Activated T-helper 2 cell treated with anti-CD3 and anti-CD28 coated beads, Interferon-gamma antibody, Interleukin-2, Interleukin-4, amounts not matched to agents 10 μg/mL and 5 μg/mL and 100 μg/mL, durations not matched to agents 14 hours and 24 hours and 36 hours (primary cell): Measurements from ENCODE around the gene MGMT. TPM values are rescaled to one million over a fixed set of nuclear protein-coding genes. Genes with fewer than 3 reads are reported as not detected.

Experiments used
- DNase-seq: peaks from one replicate; pipeline ENCODE4 v3.0.0; 2021; ENCODE audit warnings: low spot score
- H3K27ac Mint-ChIP-seq: one replicate; pipeline ENCODE4 v1.8.0; 2021; ENCODE audit warnings: mixed read lengths
- H3K27me3 Mint-ChIP-seq: one replicate; pipeline ENCODE4 v1.8.0; 2021; ENCODE audit warnings: low read depth, mixed read lengths
- H3K36me3 Mint-ChIP-seq: one replicate; pipeline ENCODE4 v1.8.0; 2021; ENCODE audit warnings: low read depth, mixed read lengths
- H3K4me1 Mint-ChIP-seq: one replicate; pipeline ENCODE4 v1.8.0; 2021; ENCODE audit warnings: low read depth, mixed read lengths
- H3K4me3 Mint-ChIP-seq: one replicate; pipeline ENCODE4 v1.8.0; 2021; ENCODE audit warnings: low read depth, mild to moderate bottlenecking, moderate library complexity, mixed read lengths
- H3K9me3 Mint-ChIP-seq: one replicate; pipeline ENCODE4 v1.8.0; 2021; ENCODE audit warnings: mixed read lengths
- intact Hi-C: fragments of 100-400 bp; cut with micrococcal nuclease; formaldehyde crosslinking; loops from one replicate; pipeline ENCODE4 v1.15.1; 2023
- total RNA-seq: library from RNA; stranded (reverse); gene quantifications from 2 replicates; pipeline ENCODE4 v1.2.3, GENCODE V29; 2022

Gene MGMT
- total RNA-seq, 1 donor from 2014 or later: 15.8 TPM

DNA sequence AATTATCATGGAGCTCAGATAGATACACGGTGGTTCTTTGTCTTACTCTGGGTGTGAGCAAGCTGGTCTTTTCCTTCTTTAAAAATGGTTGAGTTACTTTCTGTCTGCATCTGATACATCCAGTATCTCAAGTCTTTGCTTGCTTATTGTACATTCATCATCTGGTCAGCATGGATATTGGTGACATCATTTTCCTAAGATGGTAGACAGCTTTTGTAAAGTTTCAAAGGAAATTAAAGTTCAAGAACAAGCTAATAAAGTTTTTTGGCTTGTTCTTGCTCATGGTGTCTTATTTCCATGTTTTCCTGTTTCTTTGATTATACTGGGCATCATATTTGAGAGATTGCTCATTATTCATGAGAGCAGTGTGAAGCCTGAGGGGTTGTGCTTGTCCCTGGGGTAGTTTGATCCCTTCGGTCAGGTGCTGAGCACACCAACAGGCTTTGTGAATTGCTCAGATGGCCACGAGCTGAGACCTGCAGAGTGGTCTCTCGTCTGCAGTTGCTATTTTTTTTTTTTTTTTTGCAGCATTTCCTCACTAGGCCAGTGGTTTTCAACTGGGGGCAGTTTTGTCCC, 38.5 kb downstream of the MGMT start:
- Mint-ChIP-seq H3K36me3 (peaks cover 10% of the 10 kb centered on the region), H3K9me3 (peaks cover 35% of the 10 kb centered on the region), H3K4me1 (no peaks in the 10 kb centered on the region), H3K27me3 (no peaks in the 10 kb centered on the region), H3K27ac (no peak overlapping the region), H3K4me3 (no peak overlapping the region)
- no peak for DNase-seq
- intact Hi-C loops: no loop called here

DNA sequence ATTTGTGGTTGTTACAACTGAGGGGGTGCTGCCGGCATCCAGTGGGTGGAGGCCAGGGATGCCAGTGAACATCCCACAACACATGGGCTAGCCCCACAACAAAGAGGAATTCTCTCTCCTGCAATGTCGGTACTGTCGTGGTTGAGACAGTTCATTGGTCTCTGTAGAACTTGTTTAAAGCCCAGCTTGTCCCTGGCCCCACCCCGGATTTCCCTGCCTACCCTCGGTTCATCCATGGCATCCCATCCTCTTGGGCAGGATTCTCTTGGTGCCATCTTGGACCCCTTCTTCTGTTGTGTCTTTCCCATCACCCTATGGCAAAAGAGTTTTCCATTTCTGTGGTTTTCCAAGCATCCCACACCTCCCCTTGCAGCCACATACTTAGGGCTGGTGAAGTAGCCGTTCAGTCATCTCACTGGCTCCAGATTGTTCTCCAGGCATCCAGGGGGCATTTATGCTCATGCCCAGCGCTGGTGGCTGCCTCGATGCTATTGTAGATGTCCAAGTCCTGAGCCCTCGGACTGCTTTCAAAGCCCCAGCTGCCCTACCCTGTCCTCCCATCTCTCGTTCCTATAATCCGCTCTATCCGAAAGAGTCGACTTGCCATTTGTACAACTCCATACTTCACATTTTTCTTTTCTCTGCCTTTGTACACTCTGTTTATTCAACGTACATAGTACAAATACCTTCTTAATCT, 39.2 kb downstream of the MGMT start:
- no peak for DNase-seq
- H3K4me3 Mint-ChIP-seq: no peak overlapping the region
- peaks cover 35% of the 10 kb centered on the region for H3K9me3 Mint-ChIP-seq
- no peaks in the 10 kb centered on the region for H3K4me1 Mint-ChIP-seq
- H3K27me3 Mint-ChIP-seq: no peaks in the 10 kb centered on the region
- no peak overlapping the region for H3K27ac Mint-ChIP-seq
- H3K36me3 Mint-ChIP-seq: peaks cover 10% of the 10 kb centered on the region
- intact Hi-C loops: no loop called here

DNA sequence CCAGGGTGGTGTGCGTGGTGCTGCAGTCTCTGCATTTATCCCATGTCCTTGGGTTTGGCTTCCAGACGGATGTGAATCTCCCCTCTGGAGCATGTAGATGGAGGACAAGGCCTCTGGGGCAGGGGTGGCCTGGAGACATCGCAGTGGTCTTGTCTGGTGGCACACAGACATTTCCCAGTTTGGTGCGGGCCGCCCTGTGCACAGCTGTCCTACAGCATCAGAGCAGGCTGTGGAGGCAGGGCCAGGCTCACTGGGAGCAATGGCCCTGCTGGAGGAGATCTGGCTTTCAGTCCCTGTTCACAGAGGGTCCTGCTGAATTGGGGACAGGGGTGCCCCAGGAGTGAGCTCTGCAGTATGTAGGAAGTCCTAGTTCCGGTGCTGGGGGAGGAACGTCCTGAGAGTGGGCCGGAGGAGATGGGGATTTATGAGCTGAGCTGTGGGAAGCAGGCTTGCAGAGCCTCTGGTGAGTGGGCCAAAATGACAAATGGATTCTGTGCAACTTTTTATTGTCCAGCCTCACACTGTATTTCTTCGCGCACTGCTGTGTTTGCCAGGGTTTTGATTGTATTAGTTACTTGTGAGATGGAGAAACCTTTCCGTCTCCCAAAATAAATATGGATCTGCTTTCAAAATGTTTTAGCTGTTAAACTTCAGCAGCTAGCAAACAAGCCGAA, 40.3 kb downstream of the MGMT start:
- DNase-seq: no peak
- intact Hi-C loops: no loop called here
- no peaks in the 10 kb centered on the region for H3K27me3 Mint-ChIP-seq
- no peaks in the 10 kb centered on the region for H3K4me1 Mint-ChIP-seq
- no peak overlapping the region for H3K27ac Mint-ChIP-seq
- peaks cover 10% of the 10 kb centered on the region for H3K36me3 Mint-ChIP-seq
- H3K4me3 Mint-ChIP-seq: no peak overlapping the region
- peaks cover 32% of the 10 kb centered on the region for H3K9me3 Mint-ChIP-seq

DNA sequence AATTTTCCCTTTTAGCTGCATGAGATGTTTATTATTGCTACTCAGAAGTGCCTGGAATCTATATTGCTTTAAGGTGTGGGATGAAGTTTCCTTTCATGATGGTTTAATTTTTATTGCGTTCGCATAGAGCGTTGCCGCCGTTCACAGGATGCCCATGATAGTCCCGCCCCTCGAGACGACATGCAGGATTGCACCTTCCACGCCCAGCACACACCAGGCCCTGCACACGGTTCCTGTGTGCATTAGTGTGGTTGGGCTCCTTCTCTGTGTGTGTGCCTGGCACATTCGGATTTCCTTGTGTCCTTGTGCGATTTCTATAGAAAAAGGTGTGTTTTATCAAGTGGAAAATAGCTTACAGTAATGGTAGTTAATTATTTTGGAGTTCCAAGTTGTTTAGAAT, 42.1 kb downstream of the MGMT start:
- intact Hi-C loops: no loop called here
- DNase-seq: no peak
- Mint-ChIP-seq H3K4me3 (no peak overlapping the region), H3K36me3 (peaks cover 10% of the 10 kb centered on the region), H3K4me1 (no peaks in the 10 kb centered on the region), H3K27me3 (no peaks in the 10 kb centered on the region), H3K27ac (no peak overlapping the region), H3K9me3 (peaks cover 32% of the 10 kb centered on the region)

DNA sequence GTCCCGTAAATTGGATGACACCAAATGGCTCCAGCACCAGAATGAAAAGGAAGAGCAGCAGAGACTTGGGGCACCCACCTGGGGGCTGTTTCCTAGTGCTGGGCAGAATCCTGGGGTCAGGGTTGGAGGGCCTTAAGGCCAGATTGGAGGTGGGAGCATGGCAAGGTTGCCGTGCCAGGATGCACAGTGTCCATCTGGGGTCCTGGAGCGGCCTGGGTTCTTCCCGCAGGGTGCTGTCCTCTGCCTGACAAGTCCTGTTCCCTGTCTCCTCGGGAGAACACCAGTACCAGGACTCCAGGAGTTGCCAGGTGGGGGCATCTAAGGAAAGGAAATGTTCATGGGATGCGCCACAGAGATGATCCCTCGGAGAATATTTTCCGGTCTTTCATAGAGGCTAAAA, 42.8 kb downstream of the MGMT start:
- no peak overlapping the region for H3K4me3 Mint-ChIP-seq
- no peaks in the 10 kb centered on the region for H3K27me3 Mint-ChIP-seq
- H3K27ac Mint-ChIP-seq: no peak overlapping the region
- peaks cover 10% of the 10 kb centered on the region for H3K36me3 Mint-ChIP-seq
- no peak for DNase-seq
- intact Hi-C loops: no loop called here
- no peaks in the 10 kb centered on the region for H3K4me1 Mint-ChIP-seq
- peaks cover 30% of the 10 kb centered on the region for H3K9me3 Mint-ChIP-seq

DNA sequence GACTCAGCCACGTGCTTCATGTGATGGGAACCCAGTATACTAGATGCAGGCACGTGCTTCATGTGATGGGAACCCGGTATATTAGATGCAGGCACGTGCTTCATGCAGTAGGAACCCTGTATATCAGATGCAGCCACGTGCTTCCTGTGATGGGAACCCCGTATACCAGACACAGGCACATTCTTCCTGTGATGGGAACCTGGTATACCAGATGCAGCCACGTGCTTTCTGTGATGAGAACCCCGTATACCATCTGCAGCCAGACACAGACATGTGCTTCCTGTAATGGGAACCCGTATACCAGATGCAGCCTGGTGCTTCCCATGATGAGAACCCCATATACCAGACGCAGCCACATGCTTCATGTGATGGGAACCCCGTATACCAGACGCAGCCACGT, 44.0 kb downstream of the MGMT start:
- no peak for DNase-seq
- H3K27me3 Mint-ChIP-seq: no peaks in the 10 kb centered on the region
- peaks cover 22% of the 10 kb centered on the region for H3K9me3 Mint-ChIP-seq
- no peak overlapping the region for H3K4me3 Mint-ChIP-seq
- no peaks in the 10 kb centered on the region for H3K4me1 Mint-ChIP-seq
- intact Hi-C loops: no loop called here
- H3K27ac Mint-ChIP-seq: no peak overlapping the region
- H3K36me3 Mint-ChIP-seq: peaks cover 10% of the 10 kb centered on the region

DNA sequence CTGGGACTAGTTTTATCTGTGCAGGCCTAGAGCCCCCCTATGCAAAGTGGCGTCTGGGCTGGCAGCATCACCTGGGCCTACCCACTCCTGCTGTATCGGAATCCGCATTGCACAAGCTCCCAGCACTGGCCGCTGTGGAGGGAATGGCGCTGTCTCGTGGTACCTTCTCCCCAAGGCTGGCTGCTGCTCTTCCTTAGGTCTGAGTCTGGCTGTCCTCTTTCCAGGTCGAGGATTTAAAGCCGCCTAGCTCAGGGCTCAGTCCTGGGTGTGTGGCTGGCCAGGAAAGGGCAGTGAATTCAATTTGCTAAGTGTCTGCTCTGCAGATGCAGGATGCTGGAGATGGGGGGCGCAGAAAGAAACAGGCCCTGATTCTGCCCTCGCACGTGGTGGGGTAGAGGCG, 44.7 kb downstream of the MGMT start:
- peaks cover 5% of the 10 kb centered on the region for H3K36me3 Mint-ChIP-seq
- no peak overlapping the region for H3K27ac Mint-ChIP-seq
- intact Hi-C loops: no loop called here
- H3K4me3 Mint-ChIP-seq: no peak overlapping the region
- no peaks in the 10 kb centered on the region for H3K27me3 Mint-ChIP-seq
- no peaks in the 10 kb centered on the region for H3K4me1 Mint-ChIP-seq
- peaks cover 16% of the 10 kb centered on the region for H3K9me3 Mint-ChIP-seq
- DNase-seq: no peak

DNA sequence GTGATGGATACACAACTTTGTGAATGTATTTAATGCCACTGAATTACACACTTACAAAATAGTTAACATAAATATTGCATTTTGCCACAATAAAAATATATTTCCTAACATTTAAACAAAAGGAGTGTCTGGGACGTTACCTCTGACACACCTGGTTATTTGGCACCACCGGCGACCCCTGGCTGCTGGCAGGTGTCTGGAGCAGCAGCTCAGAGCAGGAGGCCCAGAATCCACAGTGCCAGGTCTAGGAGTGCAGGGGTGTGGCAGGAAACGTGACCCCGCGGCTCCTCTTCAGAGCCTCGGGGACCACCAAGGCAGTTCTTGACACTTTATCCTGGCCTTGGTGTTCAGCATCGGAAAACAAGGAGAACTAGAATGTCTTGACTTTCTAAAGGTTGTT, 46.3 kb downstream of the MGMT start:
- Mint-ChIP-seq H3K27ac (no peak overlapping the region), H3K4me3 (no peak overlapping the region), H3K4me1 (no peaks in the 10 kb centered on the region), H3K36me3 (no peaks in the 10 kb centered on the region), H3K9me3 (peaks cover 4% of the 10 kb centered on the region), H3K27me3 (no peaks in the 10 kb centered on the region)
- intact Hi-C loops: no loop called here
- DNase-seq: no peak

DNA sequence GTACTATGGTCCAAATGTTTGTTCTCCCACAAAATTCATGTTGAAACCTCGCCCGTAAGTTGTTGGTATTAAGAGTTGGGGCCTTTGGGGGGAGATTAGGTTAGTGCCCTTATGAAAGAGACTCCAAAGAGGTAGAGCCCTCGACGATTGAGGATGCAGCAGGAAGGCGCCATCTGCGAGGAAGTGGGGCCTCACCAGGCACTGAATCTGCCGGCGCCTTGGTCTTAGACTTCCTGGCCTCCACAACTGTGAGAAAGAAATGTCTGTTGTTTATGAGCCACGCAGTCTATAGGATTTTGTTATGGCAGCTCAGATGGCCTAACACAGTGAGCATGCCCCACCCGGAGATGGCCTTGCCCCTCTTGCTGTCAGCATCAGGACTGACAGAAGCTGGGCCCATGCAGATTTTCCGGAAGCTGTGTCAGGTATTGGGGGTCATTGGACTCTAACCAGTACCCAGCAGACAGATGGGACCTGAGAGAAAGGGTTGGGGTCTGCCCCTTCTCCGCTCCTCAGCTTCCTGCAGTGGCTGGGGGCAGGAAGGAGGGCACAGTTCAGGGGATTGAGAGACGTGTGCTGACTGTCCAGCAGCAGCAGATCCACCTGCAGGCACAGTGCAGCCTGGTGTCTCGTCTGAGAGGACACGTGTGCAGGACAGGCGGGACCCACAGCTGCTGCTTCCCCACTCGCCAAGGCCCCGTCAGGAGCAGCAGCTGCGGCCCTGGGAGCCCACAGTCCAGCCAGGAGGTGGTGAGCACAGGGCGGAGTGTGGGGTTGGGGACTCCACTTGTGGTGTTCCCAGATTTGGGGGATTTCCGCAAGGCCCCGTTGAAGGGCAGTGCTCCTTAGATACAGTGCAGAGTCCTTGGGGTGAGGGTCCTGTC, 47.8 kb downstream of the MGMT start:
- Mint-ChIP-seq H3K4me3 (no peak overlapping the region), H3K9me3 (peaks cover 15% of the 10 kb centered on the region), H3K27ac (no peak overlapping the region), H3K36me3 (no peaks in the 10 kb centered on the region), H3K4me1 (no peaks in the 10 kb centered on the region), H3K27me3 (no peaks in the 10 kb centered on the region)
- intact Hi-C loops: no loop called here
- no peak for DNase-seq

DNA sequence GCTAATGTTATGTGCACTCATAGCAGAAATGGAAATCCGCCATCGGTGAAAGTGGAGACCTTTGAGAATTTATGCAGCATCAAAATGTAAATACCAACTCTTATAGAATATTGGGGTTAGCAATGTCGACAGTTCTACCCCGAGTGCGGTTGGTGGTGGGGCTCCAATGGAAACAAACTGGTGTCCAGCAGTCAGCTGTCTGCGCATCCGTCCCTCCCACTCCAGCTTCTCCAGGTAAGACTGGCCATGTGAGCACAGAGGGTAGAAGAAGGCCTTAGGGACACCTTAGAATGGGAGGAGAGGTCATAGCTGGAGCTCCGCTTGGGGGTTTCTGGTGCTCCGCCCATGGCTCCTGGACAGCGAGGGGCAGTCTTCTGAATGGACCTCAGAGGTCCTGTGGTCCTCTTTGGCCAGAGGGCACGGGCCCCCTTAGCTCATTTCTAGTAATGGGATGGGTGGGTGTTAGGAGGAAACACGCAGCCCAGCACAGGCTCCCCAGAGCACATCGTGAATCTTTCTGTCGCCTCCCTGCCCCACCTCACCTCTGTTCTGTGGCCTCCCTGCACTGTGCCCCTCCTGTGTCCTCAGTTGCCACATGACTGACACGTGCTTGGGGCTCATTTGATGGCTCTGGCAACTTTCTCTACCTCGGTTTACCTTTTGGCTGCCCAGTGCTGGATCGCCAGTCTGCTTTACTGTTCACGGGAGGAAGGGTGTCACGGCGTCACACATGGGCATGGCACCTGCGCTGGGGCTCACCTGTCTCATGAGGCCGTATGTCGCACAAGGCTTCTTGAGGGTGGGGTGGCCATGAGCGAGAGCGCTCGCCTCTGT, 50.0 kb downstream of the MGMT start:
- DNase-seq: no peak
- Mint-ChIP-seq H3K36me3 (no peaks in the 10 kb centered on the region), H3K27ac (no peak overlapping the region), H3K4me3 (no peak overlapping the region), H3K9me3 (peaks cover 11% of the 10 kb centered on the region), H3K27me3 (no peaks in the 10 kb centered on the region), H3K4me1 (no peaks in the 10 kb centered on the region)
- intact Hi-C loops: no loop called here

DNA sequence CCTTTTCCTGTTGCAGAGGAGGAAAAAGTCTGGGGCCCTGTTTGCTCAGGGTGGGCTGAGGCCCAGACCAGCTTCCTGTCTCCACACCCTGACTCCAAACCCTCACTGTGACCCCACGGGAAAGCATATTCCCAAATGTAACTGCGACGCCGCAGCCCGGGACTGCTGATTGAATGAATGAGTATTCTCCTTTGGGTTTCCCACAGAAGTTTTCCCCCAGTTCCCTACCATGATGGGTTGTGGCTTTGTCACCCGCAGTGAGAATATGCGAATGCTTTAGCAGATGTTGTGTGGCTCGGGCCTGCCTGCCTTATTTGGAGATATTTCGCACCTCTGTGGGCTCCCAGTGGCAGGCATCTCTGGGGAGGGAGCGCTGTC, 50.6 kb downstream of the MGMT start:
- intact Hi-C loops: no loop called here
- Mint-ChIP-seq H3K4me1 (no peaks in the 10 kb centered on the region), H3K9me3 (peaks cover 11% of the 10 kb centered on the region), H3K27me3 (no peaks in the 10 kb centered on the region), H3K4me3 (no peak overlapping the region), H3K36me3 (no peaks in the 10 kb centered on the region), H3K27ac (no peak overlapping the region)
- no peak for DNase-seq

DNA sequence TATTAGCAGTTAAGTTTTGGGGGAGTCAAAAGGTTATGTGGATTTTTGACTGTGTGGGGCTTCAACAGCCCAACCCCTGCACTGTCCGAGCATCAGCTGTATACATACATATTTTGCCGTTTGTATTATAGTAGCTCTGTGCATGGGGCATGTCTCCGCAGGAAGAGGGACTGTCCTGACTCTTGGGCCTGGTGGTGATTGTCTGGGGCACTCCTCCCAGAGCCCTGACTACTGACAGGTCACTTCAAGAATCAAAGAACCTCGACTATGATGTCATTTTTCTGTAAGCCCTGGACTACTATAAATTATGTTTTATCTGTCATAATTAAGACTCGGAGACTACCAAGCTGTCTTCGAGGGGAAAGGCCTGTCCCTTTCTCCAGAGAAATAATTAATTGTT, 51.8 kb downstream of the MGMT start:
- Mint-ChIP-seq H3K36me3 (no peaks in the 10 kb centered on the region), H3K4me1 (no peaks in the 10 kb centered on the region), H3K9me3 (peaks cover 11% of the 10 kb centered on the region), H3K4me3 (no peak overlapping the region), H3K27ac (no peak overlapping the region), H3K27me3 (no peaks in the 10 kb centered on the region)
- DNase-seq: no peak
- intact Hi-C loops: no loop called here
